ENCODE data around the gene HMGN1.
A peak's percentile ranks its signal among the peaks of the same experiment; 100 is the strongest.

The HMGN1 gene

DNA sequence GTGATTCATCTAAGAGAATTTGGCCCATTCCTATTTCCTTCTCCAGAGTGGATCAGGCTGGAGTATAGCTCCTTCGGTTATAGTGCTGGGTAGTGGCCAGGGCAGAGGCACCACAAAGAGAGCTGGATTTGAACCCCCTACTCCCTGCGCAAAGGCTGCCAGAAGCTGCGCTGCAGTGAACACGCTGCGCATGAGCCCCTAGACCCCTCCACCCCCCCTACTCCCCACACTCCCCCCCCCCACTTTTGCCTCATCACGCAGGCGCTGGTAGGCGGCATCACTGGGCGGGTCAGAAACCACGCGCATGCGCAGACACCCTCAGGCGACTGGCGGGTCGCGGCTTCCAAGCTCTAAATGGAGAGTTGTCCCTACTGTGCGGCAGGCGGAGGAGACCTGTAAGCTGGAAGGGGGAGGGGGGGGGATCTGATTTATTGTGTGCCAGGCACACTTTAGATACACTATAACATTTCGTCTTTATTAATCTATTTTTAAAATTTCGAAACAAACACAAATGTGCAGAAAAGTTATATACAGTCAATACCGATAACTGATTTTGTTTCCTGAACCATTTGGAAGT, 38.7 kb upstream of the HMGN1 start:
- TF ChIP-seq, protein P1, sequence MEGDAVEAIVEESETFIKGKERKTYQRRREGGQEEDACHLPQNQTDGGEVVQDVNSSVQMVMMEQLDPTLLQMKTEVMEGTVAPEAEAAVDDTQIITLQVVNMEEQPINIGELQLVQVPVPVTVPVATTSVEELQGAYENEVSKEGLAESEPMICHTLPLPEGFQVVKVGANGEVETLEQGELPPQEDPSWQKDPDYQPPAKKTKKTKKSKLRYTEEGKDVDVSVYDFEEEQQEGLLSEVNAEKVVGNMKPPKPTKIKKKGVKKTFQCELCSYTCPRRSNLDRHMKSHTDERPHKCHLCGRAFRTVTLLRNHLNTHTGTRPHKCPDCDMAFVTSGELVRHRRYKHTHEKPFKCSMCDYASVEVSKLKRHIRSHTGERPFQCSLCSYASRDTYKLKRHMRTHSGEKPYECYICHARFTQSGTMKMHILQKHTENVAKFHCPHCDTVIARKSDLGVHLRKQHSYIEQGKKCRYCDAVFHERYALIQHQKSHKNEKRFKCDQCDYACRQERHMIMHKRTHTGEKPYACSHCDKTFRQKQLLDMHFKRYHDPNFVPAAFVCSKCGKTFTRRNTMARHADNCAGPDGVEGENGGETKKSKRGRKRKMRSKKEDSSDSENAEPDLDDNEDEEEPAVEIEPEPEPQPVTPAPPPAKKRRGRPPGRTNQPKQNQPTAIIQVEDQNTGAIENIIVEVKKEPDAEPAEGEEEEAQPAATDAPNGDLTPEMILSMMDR (conservative IDR thresholded peaks at IDR 0.05) = no peak
- peak overlapping the region; percentile 28 for H3K27ac ChIP-seq

DNA sequence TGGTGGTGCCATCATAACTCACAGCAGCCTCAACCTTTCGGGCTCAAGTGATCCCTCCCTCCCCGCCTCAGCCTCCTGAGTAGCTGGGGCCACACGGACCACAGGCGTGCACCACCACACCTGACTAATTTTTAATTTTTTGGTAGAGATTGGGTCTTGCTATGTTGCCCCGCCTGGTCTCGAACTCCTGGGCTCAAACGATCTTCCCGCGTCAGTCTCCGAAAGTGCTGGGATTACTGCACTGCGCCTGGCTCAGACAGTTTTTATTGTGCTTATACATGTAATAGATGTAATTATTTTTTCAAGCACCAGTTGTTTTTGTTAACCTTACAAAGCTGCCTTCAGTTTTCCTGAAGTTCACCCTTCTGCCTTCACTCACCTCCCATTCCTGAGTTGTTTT, 38.0 kb upstream of the HMGN1 start:
- TF ChIP-seq, protein P1 (conservative IDR thresholded peaks at IDR 0.05) = no peak
- H3K27ac ChIP-seq = peak overlapping the region; percentile 64

DNA sequence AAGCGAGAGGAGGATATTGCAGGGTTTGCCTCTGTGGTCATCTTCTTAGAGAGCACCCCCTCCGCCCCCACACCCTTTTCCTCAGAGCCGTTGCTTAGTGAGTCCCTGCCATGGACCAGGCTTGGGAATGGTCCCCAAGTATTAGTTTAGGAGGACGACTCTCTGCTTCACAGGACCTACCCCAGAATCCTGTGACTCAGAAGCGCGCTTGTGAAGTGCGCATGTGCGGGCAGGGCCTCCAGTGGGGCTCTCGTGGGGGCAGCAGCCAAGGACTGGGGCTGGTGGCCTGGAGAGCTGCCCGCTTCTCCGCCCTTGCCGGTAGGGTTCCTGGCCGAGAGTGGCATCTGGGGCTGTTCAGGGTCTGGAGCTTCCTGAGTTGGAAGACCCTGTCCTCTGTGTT, 37.3 kb upstream of the HMGN1 start:
- H3K27ac ChIP-seq = peak overlapping the region; percentile 64
- TF ChIP-seq, protein P1 (conservative IDR thresholded peaks at IDR 0.05) = no peak

DNA sequence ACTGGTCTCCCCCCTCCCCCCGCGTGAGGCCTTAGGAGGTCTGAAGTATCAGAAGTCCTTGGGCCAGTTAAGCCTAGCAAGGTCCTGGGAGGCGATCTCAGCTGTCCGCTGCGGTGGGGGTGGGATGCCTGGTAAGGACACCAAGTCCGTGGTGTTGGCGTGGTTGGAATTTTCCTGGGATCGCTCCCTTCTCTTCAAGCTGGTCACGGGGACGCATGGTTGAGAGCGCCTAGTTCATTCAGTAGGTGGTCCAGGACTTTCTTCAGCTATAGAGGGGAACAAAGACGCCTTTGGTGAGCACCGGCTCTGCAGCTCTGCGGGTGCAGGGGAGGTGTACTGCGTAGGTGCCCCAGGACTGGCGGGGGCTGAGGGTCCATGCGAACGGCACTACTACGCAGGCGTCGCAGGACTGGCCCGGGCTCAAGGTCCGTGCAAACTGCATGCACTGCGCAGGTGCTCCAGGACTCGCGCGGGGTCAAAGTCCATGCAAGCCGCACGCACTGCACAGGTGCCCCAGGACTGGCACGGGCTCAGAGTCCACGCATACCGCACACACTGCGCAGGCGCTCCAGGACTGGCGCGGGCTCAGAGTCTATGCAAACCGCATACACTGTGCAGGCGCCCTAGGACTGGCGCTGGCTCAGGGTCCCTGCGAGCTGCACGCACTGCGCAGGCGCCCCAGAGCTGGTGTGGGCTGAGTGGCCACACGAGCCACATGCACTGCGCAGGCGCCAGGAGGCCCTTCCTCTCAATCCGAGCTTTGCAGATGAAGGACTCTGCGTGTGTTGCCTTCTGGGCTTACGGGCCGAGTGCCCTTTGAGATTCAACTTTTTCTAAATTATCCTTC, 36.6 kb upstream of the HMGN1 start:
- H3K27ac ChIP-seq = peak overlapping the region; percentile 64
- TF ChIP-seq, protein P1 (conservative IDR thresholded peaks at IDR 0.05) = no peak

DNA sequence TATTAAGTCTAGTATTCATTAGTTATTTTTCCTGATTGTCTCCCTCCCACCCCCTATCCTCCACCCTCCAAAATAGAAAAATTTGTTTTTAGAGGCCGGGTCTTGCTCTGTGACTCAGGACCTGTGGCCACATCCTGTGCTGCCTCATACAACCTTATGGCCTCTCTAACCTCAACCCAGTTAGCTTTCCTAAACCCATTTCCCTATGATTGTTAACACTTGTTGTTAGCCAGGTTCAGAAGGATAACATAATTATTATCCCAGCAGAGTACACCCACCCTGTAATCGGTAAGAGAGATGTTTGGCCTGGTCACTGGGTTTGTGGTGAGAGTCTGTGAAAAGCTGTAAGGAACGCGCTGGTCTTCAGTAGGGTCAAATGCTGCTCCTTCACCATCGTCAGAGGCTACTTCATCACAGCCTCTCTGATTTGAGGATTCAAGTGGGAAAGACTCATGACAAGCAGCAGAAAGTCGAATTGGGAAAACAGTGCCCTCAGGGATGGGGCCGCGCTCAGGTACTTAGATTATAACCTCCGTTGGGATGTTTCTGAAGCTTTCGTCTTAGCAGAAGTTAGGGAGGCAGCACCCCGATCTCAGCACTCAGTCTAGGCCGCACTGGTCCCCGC, 35.9 kb upstream of the HMGN1 start:
- H3K27ac ChIP-seq = peak overlapping the region; percentile 64
- TF ChIP-seq, protein P1 (conservative IDR thresholded peaks at IDR 0.05) = no peak

DNA sequence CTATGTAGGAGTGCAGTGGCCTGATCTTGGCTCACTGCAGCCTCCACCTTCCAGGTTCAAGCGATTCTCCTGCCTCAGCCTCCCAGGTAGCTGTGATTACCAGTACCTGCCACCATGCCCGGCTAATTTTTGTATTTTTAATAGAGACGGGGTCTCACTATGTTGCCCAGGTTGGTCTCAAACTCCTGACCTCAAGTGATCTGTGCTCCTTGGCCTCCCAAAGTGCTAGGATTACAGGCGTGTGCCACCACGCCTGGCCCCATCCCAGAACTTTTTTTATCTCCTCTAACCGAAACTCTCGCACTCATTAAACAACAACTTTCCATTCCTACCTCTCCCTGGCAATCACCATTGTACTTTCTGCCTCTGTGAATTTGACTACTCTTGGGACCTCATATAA, 33.2 kb upstream of the HMGN1 start:
- peak overlapping the region; percentile 86; the same call in 1 of the 2 replicates for H3K27ac ChIP-seq

DNA sequence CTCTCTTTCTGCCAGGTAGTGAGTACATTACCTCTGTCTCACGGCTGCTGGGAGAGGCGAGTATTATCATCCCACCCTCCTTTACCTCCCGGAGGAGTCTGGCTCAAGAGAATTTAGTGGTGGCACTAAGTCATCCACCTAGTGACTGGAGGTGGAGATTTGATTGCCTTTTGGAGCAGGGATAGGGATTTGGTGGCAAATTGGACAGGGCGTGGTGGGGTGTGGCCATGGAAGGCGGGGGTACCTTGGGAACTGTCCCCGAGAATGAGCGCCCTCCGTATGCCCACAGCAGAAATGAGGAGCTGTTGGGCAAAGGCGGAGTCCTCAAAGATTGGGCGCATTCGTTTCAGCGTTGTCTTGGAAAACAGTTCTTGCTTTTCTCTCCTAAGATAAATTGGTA, 32.1 kb upstream of the HMGN1 start:
- TF ChIP-seq, protein P1 (conservative IDR thresholded peaks at IDR 0.05) = no peak
- H3K27ac ChIP-seq = peak overlapping the region; percentile 86
